IMR-90 (cell line): ENCODE results near the gene BRAF. TPM values are rescaled to one million over a fixed set of nuclear protein-coding genes. Genes with fewer than 3 reads are reported as not detected.

Experiments
- ATAC-seq: fragments of 200-7000 bp; cut with Tn5 transposase; 2 replicates; pipeline ENCODE4 v1.9.1; 2020; ENCODE audit warnings: low read depth, mild to moderate bottlenecking, moderate library complexity
- BruUV-seq: library from RNA; stranded (reverse); fragments of 400-500 nt; replicated peaks from 2 replicates; lab custom pipeline; 2021; lab: Mats Ljungman, UMichigan
- CTCF ChIA-PET: fragments of 300-600 bp; formaldehyde crosslinking; extraction: SDS; loops from one replicate; lab custom pipeline; 2021; ENCODE audit warnings: antibody characterized with exemption; lab: Yijun Ruan, JAX
- POLR2A ChIA-PET: fragments of 300-600 bp; sonication (Branson Sonifier 250); formaldehyde crosslinking; loops from one replicate; lab custom pipeline; 2022; ENCODE audit warnings: antibody characterized with exemption; ENCODE audit not compliant: unreplicated experiment; lab: Charles Lee
- DNase-seq: peaks from one replicate; pipeline ENCODE4 v3.0.0; 2013
- H2AFZ ChIP-seq: replicated peaks from 2 replicates; pipeline ENCODE3; 2013; ENCODE audit warnings: low read length, mild to moderate bottlenecking; ENCODE audit not compliant: poor library complexity
- H2AK5ac ChIP-seq: 2 replicates; pipeline ENCODE4 v1.6.1; 2013; ENCODE audit warnings: low read depth, low read length, inconsistent platforms
- H2AK9ac ChIP-seq: replicated peaks from 2 replicates; pipeline ENCODE3; 2013; ENCODE audit warnings: mild to moderate bottlenecking, low read depth, low read length, moderate library complexity; ENCODE audit not compliant: poor library complexity
- H2BK120ac ChIP-seq: 2 replicates; pipeline ENCODE4 v1.6.1; 2013; ENCODE audit warnings: low read depth, low read length, inconsistent platforms
- H2BK15ac ChIP-seq: 3 replicates; pipeline ENCODE4 v1.6.1; 2013; ENCODE audit warnings: low read depth, low read length, inconsistent platforms
- H2BK20ac ChIP-seq: 2 replicates; pipeline ENCODE4 v1.6.1; 2013; ENCODE audit warnings: low read depth, mild to moderate bottlenecking, inconsistent platforms, low read length, moderate library complexity
- H2BK5ac ChIP-seq: 2 replicates; pipeline ENCODE4 v1.6.1; 2013; ENCODE audit warnings: mild to moderate bottlenecking, low read depth, low read length, inconsistent platforms; ENCODE audit not compliant: poor library complexity, severe bottlenecking
- H3K14ac ChIP-seq: replicated peaks from 2 replicates; pipeline ENCODE4 v1.6.1; 2013; ENCODE audit warnings: low read depth, low read length, inconsistent platforms
- H3K18ac ChIP-seq: 2 replicates; pipeline ENCODE4 v1.6.1; 2013; ENCODE audit warnings: low read depth, low read length, control low read depth
- H3K23ac ChIP-seq: 2 replicates; pipeline ENCODE4 v1.6.1; 2013; ENCODE audit warnings: low read depth, low read length, inconsistent platforms
- H3K27ac ChIP-seq: 2 replicates; pipeline ENCODE4 v1.5.1; 2013; ENCODE audit warnings: mild to moderate bottlenecking, control low read depth, low read length; ENCODE audit not compliant: insufficient read depth
- H3K27me3 ChIP-seq: 2 replicates; pipeline ENCODE4 v1.6.1; 2013; ENCODE audit warnings: low read length; ENCODE audit not compliant: control insufficient read depth, insufficient read depth
- H3K36me3 ChIP-seq: 2 replicates; pipeline ENCODE4 v1.6.1; 2013; ENCODE audit warnings: low read length, mixed read lengths; ENCODE audit not compliant: control insufficient read depth, insufficient read depth
- H3K4ac ChIP-seq: 2 replicates; pipeline ENCODE4 v1.6.1; 2013; ENCODE audit warnings: low read depth, low read length, inconsistent platforms
- H3K4me1 ChIP-seq: 2 replicates; pipeline ENCODE4 v1.6.1; 2013; ENCODE audit warnings: low read length, mixed read lengths; ENCODE audit not compliant: control insufficient read depth, insufficient read depth
- H3K4me2 ChIP-seq: 2 replicates; pipeline ENCODE4 v1.6.1; 2013; ENCODE audit warnings: low read depth, mild to moderate bottlenecking, control low read depth, low read length, moderate library complexity
- H3K4me3 ChIP-seq: 2 replicates; pipeline ENCODE4 v1.5.1; 2013; ENCODE audit warnings: low read depth, mild to moderate bottlenecking, control low read depth, low read length, moderate library complexity; ENCODE audit not compliant: insufficient read depth
- H3K56ac ChIP-seq: 2 replicates; pipeline ENCODE4 v1.6.1; 2013; ENCODE audit warnings: low read length, inconsistent platforms; ENCODE audit not compliant: insufficient read depth; ENCODE audit errors: extremely low read depth
- H3K79me1 ChIP-seq, 2 experiments: 2 replicates each; pipeline ENCODE4 v1.6.1; 2013; ENCODE audit warnings: low read length in 2 of 2, inconsistent platforms in 1 of 2, low read depth in 1 of 2
- H3K9ac ChIP-seq: 2 replicates; pipeline ENCODE4 v1.6.1; 2013; ENCODE audit warnings: low read depth, low read length, control low read depth
- H3K9me1 ChIP-seq: 2 replicates; pipeline ENCODE4 v1.6.1; 2013; ENCODE audit warnings: low read length, inconsistent platforms; ENCODE audit not compliant: insufficient read depth
- H3K9me3 ChIP-seq: 2 replicates; pipeline ENCODE4 v1.6.1; 2013; ENCODE audit warnings: low read length; ENCODE audit not compliant: control insufficient read depth, insufficient read depth
- H4K20me1 ChIP-seq: 2 replicates; pipeline ENCODE4 v1.6.1; 2013; ENCODE audit warnings: low read length, inconsistent platforms; ENCODE audit not compliant: insufficient read depth
- H4K5ac ChIP-seq: 2 replicates; pipeline ENCODE4 v1.6.1; 2013; ENCODE audit warnings: mild to moderate bottlenecking, low read depth, low read length, control low read depth
- H4K8ac ChIP-seq, 2 experiments: 2 replicates each; pipeline ENCODE4 v1.6.1; 2013; ENCODE audit warnings: low read depth in 2 of 2, low read length in 2 of 2, control low read depth in 1 of 2, inconsistent platforms in 1 of 2
- H4K91ac ChIP-seq: 2 replicates; pipeline ENCODE4 v1.6.1; 2013; ENCODE audit warnings: low read depth, low read length, inconsistent platforms; ENCODE audit not compliant: insufficient read depth
- BHLHE40 ChIP-seq: fragments of 150-350 bp; IDR thresholded peaks from 2 replicates; pipeline ENCODE4 v1.6.1; 2016; ENCODE audit warnings: mild to moderate bottlenecking, low read depth, low read length
- SMC3 ChIP-seq: fragments of 150-350 bp; IDR thresholded peaks from 2 replicates; pipeline ENCODE4 v1.6.1; 2016; ENCODE audit warnings: low read depth, mild to moderate bottlenecking, antibody characterized with exemption, low read length, moderate library complexity
- WGBS, 2 experiments: methylation state at CpG; one replicate each; pipeline versions ENCODE4 v1.1.5 to v1.1.7; 2013; ENCODE audit warnings: missing lambda C conversion rate in 2 of 2; ENCODE audit not compliant: insufficient read length in 1 of 2; ENCODE audit errors: extremely low coverage in 2 of 2; 5-methylcytosine and 5-hydroxymethylcytosine counted together
- dilution Hi-C: fragments of 300-500 bp; cut with HindIII; formaldehyde crosslinking; loops from one replicate; pipeline ENCODE4 v1.14.3; 2018; ENCODE audit warnings: low sequenced_read_pairs; ENCODE audit not compliant: unreplicated experiment
- in situ Hi-C: fragments of 300-500 bp; cut with MboI; formaldehyde crosslinking; loops from 3 replicates; pipeline ENCODE4 v1.14.3; 2019; ENCODE audit warnings: low sequenced_read_pairs, inconsistent platforms, mixed read lengths
- intact Hi-C: fragments of 100-400 bp; cut with micrococcal nuclease; formaldehyde crosslinking; loops from 2 replicates; pipeline ENCODE4 v1.10.0; 2022
- polyA plus RNA-seq, 3 experiments: library from polyadenylated mRNA; depleted of rRNA; stranded (reverse); fragments of >200 nt; gene quantifications; 2 replicates each; pipeline ENCODE4 v1.2.3, GENCODE V29; 2012; ENCODE audit warnings: low replicate concordance in 1 of 3
- total RNA-seq: library from RNA; depleted of rRNA; stranded (reverse); fragments of >200 nt; gene quantifications from 2 replicates; pipeline ENCODE4 v1.2.3, GENCODE V29; 2012
- TF ChIP-seq, protein P1 (sequence below): fragments of 150-350 bp; IDR thresholded peaks from 2 replicates; pipeline ENCODE4 v1.6.1; 2017; ENCODE audit warnings: mild to moderate bottlenecking, antibody characterized with exemption, low read length, low read depth

BRAF gene
- total and polyA plus RNA-seq, 2 of the 4 experiments (the other 2 are of a cell fraction) = 5.7 to 12.9 TPM

- POLR2A ChIA-PET = no interaction called here
- H3K14ac ChIP-seq = no peak overlapping the region
- DNase-seq = no peak
- peaks cover 4% of the 10 kb centered on the region; the same call in 1 of the 2 replicates for H3K9me1 ChIP-seq
- peaks cover 5% of the 10 kb centered on the region for H3K36me3 ChIP-seq
- no peaks in the 10 kb centered on the region for H4K20me1 ChIP-seq
- no peaks in the 10 kb centered on the region for H3K79me1 ChIP-seq
- no peak overlapping the region for H3K9ac ChIP-seq
- H4K5ac ChIP-seq = no peak overlapping the region
- no peak overlapping the region for H2AK5ac ChIP-seq
- no peak overlapping the region for H3K4me3 ChIP-seq
- peak overlapping the region; percentile 50 for H2AK9ac ChIP-seq
- intact Hi-C loops (no loop called here), dilution Hi-C loops (no loop called here), in situ Hi-C loops (loop anchor here (10.0 kb wide), 1 partner anchor 854 kb away; no protein-coding TSS in a partner anchor)
- no TSS peak for BruUV-seq
- no peak overlapping the region for H2BK15ac ChIP-seq
- no peak overlapping the region for H3K18ac ChIP-seq
- H3K56ac ChIP-seq = no peak overlapping the region
- H3K27me3 ChIP-seq = no peaks in the 10 kb centered on the region
- CTCF ChIA-PET = interaction anchor here (0.6 kb wide), 1 partner anchor 303 kb away, joined by 4 read pairs; no protein-coding TSS in a partner anchor
- no peak overlapping the region for H4K91ac ChIP-seq
- no peak overlapping the region for H4K8ac ChIP-seq
- H3K27ac ChIP-seq = no peak overlapping the region
- H3K23ac ChIP-seq = no peak overlapping the region
- TF ChIP-seq BHLHE40 (no peak), SMC3 (no peak)
- TF ChIP-seq, protein P1, sequence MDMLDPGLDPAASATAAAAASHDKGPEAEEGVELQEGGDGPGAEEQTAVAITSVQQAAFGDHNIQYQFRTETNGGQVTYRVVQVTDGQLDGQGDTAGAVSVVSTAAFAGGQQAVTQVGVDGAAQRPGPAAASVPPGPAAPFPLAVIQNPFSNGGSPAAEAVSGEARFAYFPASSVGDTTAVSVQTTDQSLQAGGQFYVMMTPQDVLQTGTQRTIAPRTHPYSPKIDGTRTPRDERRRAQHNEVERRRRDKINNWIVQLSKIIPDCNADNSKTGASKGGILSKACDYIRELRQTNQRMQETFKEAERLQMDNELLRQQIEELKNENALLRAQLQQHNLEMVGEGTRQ = no peak
- H3K9me3 ChIP-seq = no peaks in the 10 kb centered on the region
- ATAC-seq = no peak
- H2BK5ac ChIP-seq = no peak overlapping the region
- no peak overlapping the region for H3K4ac ChIP-seq
- no peak overlapping the region for H3K4me2 ChIP-seq
- WGBS, 2 experiments = 94% methylated on average over 3 of the region's 7 CpGs; no CpG with 5 or more reads in 1 of the 2 experiments
- H2BK120ac ChIP-seq = no peak overlapping the region
- H3K4me1 ChIP-seq = no peaks in the 10 kb centered on the region
- H2AFZ ChIP-seq = no peak overlapping the region
- H2BK20ac ChIP-seq = no peak overlapping the region
These were observed 243.8 kb downstream of the BRAF start for GRCh38 chr7:140680886-140681285.
